GM23338 (cell line): ENCODE data around the gene ERBB4. TPM values are rescaled to one million over a fixed set of nuclear protein-coding genes. Genes with fewer than 3 reads are reported as not detected.

Experiments
- ATAC-seq: fragments of 200-7000 bp; cut with Tn5 transposase; 3 replicates; pipeline ENCODE4 v1.9.1; 2020
- DNase-seq: peaks from one replicate; pipeline ENCODE4 v3.0.0-alpha.2; 2015; ENCODE audit warnings: low spot score
- H2AFZ ChIP-seq: fragments of 200-600 bp; sonication (generic); 2 replicates; pipeline ENCODE4 v1.8.0; 2016; ENCODE audit warnings: antibody characterized with exemption, mild to moderate bottlenecking, moderate library complexity
- H3F3A ChIP-seq: fragments of 200-600 bp; sonication (generic); replicated peaks from 2 replicates; pipeline ENCODE4 v1.8.0; 2017; ENCODE audit warnings: antibody characterized with exemption, mixed run types, low read depth
- H3K27ac ChIP-seq: fragments of 200-600 bp; sonication (generic); 2 replicates; pipeline ENCODE4 v1.6.1; 2016; ENCODE audit warnings: low read depth
- H3K27me3 ChIP-seq: fragments of 200-600 bp; sonication (generic); 2 replicates; pipeline ENCODE4 v1.8.0; 2016; ENCODE audit warnings: mild to moderate bottlenecking, mixed run types, moderate library complexity; ENCODE audit not compliant: insufficient read depth
- H3K36me3 ChIP-seq: fragments of 200-600 bp; sonication (generic); 2 replicates; pipeline ENCODE4 v1.8.0; 2016; ENCODE audit warnings: mild to moderate bottlenecking; ENCODE audit not compliant: insufficient read depth
- H3K4me1 ChIP-seq: fragments of 200-600 bp; sonication (generic); 2 replicates; pipeline ENCODE4 v1.8.0; 2016; ENCODE audit warnings: mild to moderate bottlenecking, moderate library complexity; ENCODE audit not compliant: insufficient read depth
- H3K4me2 ChIP-seq: fragments of 200-600 bp; sonication (generic); 2 replicates; pipeline ENCODE4 v1.7.1; 2017; ENCODE audit warnings: mixed run types
- H3K4me3 ChIP-seq: fragments of 200-600 bp; sonication (generic); 2 replicates; pipeline ENCODE4 v1.6.1; 2016; ENCODE audit warnings: mixed run types
- H3K79me2 ChIP-seq: fragments of 200-600 bp; sonication (generic); replicated peaks from 2 replicates; pipeline ENCODE4 v1.8.0; 2017; ENCODE audit warnings: mild to moderate bottlenecking; ENCODE audit not compliant: insufficient read depth
- H3K9me2 ChIP-seq: fragments of 200-600 bp; sonication (generic); 2 replicates; pipeline ENCODE4 v1.8.0; 2017; ENCODE audit not compliant: insufficient read depth
- H4K20me1 ChIP-seq: fragments of 200-600 bp; sonication (generic); replicated peaks from 2 replicates; pipeline ENCODE4 v1.8.0; 2017; ENCODE audit warnings: mild to moderate bottlenecking; ENCODE audit not compliant: insufficient read depth
- H3K27ac Mint-ChIP-seq: 2 replicates; pipeline ENCODE4 v1.8.0; 2020; ENCODE audit warnings: inconsistent platforms, mild to moderate bottlenecking, moderate library complexity, mixed read lengths
- H3K27me3 Mint-ChIP-seq: 3 replicates; pipeline ENCODE4 v1.8.0; 2022; ENCODE audit warnings: low read depth, mild to moderate bottlenecking, moderate library complexity, mixed read lengths, inconsistent platforms; ENCODE audit not compliant: insufficient read depth, poor library complexity
- H3K36me3 Mint-ChIP-seq: 3 replicates; pipeline ENCODE4 v1.8.0; 2021; ENCODE audit warnings: low read depth, mild to moderate bottlenecking, inconsistent platforms, moderate library complexity, mixed read lengths
- H3K4me1 Mint-ChIP-seq: 3 replicates; pipeline ENCODE4 v1.8.0; 2020; ENCODE audit warnings: mild to moderate bottlenecking, inconsistent platforms, mixed read lengths
- H3K4me3 Mint-ChIP-seq: 3 replicates; pipeline ENCODE4 v1.8.0; 2021; ENCODE audit warnings: moderate library complexity, mild to moderate bottlenecking, inconsistent platforms, mixed read lengths
- H3K9me3 Mint-ChIP-seq: 3 replicates; pipeline ENCODE4 v1.8.0; 2020; ENCODE audit warnings: moderate library complexity, mild to moderate bottlenecking, inconsistent platforms, mixed read lengths
- EZH2phosphoT487 ChIP-seq: fragments of 200-600 bp; sonication (generic); IDR thresholded peaks from one replicate; pipeline ENCODE4 v1.8.1; 2018; ENCODE audit warnings: antibody characterized with exemption; ENCODE audit not compliant: unreplicated experiment
- REST ChIP-seq: IDR thresholded peaks from one replicate; pipeline ENCODE4 v1.6.1; 2018; ENCODE audit warnings: antibody characterized with exemption; ENCODE audit not compliant: unreplicated experiment
- STAT1 ChIP-seq: IDR thresholded peaks from one replicate; pipeline ENCODE4 v1.6.1; 2016; ENCODE audit warnings: antibody characterized with exemption; ENCODE audit not compliant: unreplicated experiment
- polyA plus RNA-seq: library from polyadenylated mRNA; unstranded; fragments of >200 nt; fragmentation: Nextera tagmentation; extraction: Ambion mirVana; gene quantifications from 2 replicates; pipeline ENCODE4 v1.2.1, GENCODE V29; 2016
- total RNA-seq: library from RNA; depleted of rRNA; stranded (reverse); fragments of >200 nt; shearing (Covaris generic); gene quantifications from 2 replicates; pipeline ENCODE4 v1.2.3, GENCODE V29; 2014
- TF ChIP-seq, protein P1 (sequence below): fragments of 250-450 bp; sonication (Bioruptor Pico); IDR thresholded peaks from 2 replicates; pipeline ENCODE4 v1.5.0; 2020; ENCODE audit warnings: mild to moderate bottlenecking, moderate library complexity

Gene ERBB4
- total and polyA plus RNA-seq, 2 experiments from 2014 or later: 0.73 to 1.1 TPM

GRCh38 chr2:212473211-212473610 lies 65.4 kb downstream of the ERBB4 start:
- Mint-ChIP-seq H3K4me3 (no peak overlapping the region), H3K27me3 (no peaks in the 10 kb centered on the region), H3K27ac (no peak overlapping the region), H3K4me1 (no peaks in the 10 kb centered on the region), H3K9me3 (peaks cover 2% of the 10 kb centered on the region; the same call in 1 of the 3 replicates), H3K36me3 (no peaks in the 10 kb centered on the region; the same call in 2 of the 3 replicates)
- no peaks in the 10 kb centered on the region for H3K4me1 ChIP-seq
- H2AFZ ChIP-seq: no peak overlapping the region
- no peak overlapping the region for H3K4me2 ChIP-seq
- no peaks in the 10 kb centered on the region for H3K27me3 ChIP-seq
- TF ChIP-seq, protein P1, sequence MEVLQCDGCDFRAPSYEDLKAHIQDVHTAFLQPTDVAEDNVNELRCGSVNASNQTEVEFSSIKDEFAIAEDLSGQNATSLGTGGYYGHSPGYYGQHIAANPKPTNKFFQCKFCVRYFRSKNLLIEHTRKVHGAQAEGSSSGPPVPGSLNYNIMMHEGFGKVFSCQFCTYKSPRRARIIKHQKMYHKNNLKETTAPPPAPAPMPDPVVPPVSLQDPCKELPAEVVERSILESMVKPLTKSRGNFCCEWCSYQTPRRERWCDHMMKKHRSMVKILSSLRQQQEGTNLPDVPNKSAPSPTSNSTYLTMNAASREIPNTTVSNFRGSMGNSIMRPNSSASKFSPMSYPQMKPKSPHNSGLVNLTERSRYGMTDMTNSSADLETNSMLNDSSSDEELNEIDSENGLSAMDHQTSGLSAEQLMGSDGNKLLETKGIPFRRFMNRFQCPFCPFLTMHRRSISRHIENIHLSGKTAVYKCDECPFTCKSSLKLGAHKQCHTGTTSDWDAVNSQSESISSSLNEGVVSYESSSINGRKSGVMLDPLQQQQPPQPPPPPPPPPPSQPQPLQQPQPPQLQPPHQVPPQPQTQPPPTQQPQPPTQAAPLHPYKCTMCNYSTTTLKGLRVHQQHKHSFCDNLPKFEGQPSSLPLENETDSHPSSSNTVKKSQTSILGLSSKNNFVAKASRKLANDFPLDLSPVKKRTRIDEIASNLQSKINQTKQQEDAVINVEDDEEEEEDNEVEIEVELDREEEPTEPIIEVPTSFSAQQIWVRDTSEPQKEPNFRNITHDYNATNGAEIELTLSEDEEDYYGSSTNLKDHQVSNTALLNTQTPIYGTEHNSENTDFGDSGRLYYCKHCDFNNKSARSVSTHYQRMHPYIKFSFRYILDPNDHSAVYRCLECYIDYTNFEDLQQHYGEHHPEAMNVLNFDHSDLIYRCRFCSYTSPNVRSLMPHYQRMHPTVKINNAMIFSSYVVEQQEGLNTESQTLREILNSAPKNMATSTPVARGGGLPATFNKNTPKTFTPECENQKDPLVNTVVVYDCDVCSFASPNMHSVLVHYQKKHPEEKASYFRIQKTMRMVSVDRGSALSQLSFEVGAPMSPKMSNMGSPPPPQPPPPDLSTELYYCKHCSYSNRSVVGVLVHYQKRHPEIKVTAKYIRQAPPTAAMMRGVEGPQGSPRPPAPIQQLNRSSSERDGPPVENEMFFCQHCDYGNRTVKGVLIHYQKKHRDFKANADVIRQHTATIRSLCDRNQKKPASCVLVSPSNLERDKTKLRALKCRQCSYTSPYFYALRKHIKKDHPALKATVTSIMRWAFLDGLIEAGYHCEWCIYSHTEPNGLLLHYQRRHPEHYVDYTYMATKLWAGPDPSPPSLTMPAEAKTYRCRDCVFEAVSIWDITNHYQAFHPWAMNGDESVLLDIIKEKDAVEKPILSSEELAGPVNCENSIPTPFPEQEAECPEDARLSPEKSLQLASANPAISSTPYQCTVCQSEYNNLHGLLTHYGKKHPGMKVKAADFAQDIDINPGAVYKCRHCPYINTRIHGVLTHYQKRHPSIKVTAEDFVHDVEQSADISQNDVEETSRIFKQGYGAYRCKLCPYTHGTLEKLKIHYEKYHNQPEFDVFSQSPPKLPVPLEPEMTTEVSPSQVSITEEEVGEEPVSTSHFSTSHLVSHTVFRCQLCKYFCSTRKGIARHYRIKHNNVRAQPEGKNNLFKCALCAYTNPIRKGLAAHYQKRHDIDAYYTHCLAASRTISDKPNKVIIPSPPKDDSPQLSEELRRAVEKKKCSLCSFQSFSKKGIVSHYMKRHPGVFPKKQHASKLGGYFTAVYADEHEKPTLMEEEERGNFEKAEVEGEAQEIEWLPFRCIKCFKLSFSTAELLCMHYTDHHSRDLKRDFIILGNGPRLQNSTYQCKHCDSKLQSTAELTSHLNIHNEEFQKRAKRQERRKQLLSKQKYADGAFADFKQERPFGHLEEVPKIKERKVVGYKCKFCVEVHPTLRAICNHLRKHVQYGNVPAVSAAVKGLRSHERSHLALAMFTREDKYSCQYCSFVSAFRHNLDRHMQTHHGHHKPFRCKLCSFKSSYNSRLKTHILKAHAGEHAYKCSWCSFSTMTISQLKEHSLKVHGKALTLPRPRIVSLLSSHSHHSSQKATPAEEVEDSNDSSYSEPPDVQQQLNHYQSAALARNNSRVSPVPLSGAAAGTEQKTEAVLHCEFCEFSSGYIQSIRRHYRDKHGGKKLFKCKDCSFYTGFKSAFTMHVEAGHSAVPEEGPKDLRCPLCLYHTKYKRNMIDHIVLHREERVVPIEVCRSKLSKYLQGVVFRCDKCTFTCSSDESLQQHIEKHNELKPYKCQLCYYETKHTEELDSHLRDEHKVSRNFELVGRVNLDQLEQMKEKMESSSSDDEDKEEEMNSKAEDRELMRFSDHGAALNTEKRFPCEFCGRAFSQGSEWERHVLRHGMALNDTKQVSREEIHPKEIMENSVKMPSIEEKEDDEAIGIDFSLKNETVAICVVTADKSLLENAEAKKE: no peak
- TF ChIP-seq EZH2phosphoT487 (no peak), REST (no peak), STAT1 (no peak)
- ATAC-seq: no peak
- no peaks in the 10 kb centered on the region for H3K36me3 ChIP-seq
- no peak overlapping the region for H3K4me3 ChIP-seq
- no peaks in the 10 kb centered on the region for H3F3A ChIP-seq
- no peaks in the 10 kb centered on the region for H3K79me2 ChIP-seq
- no peak overlapping the region for H3K27ac ChIP-seq
- DNase-seq: no peak
- H4K20me1 ChIP-seq: no peaks in the 10 kb centered on the region
- no peaks in the 10 kb centered on the region for H3K9me2 ChIP-seq
